ENCODE data around the gene FBXO48.

FBXO48 gene

DNA sequence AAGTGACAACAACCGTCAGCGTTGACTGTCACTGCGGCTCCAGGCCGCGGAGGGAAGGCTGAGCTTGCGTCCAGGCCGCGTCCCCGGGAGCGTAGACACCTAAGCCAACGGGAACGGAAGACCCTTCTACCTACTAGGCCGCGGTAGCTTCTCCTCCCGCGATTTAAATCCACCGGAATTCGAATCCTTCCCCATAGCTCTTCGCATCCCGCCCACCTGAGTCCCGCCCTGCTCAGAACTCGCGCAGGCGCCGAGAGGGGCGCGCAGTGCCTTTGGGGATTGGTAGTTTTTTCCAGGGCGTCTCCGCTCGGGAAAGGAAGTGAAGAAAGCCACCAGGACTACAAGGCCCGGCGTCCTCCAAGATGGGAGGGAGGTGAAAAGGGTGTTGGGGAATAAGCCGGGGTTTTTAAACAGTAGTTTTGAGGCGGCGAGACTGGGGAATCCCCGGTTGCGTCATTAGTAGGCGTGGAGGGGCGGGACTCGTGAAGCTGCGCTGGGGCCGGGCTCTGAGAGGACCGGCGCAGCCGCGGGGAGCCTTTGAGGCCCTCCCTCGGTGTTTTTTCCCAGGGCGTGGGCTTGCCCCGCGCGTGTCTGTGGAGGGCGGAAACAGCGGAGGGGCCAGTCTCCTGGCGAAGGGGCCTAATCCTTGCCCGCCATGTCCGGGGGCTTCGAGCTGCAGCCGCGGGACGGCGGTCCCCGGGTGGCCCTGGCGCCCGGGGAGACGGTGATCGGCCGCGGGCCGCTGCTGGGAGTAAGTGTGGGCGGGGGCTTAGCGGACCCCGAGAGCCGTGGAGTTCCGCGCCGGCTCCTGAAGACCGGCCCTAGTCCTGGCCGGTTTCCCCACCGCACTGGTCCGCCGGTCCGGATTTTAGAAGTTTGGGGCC lies at the start of gene FBXO48, which contains the start of gene APLF:
Gene FBXO48, minus strand, starts transcription at position 218 of the 884 bp plus-strand sequence. CDS start 2,149 bp downstream, outside the sequence.
Gene APLF, plus strand, starts transcription at position 509 of the 884 bp plus-strand sequence. Its CDS starts 147 bp downstream, at position 656.
- in situ Hi-C loops (cut with HindIII; ENCODE audit: low sequenced_read_pairs), result loop anchor here (10.0 kb wide), 1 partner anchor 247 kb away; no protein-coding TSS in a partner anchor

- in situ Hi-C loops (cut with HindIII; ENCODE audit: low sequenced_read_pairs), result no loop called here
These were observed 49.2 kb upstream of the FBXO48 start for GRCh38 chr2:68516051-68516955.

GRCh38 chr2:68514316-68514929 lies 47.3 kb upstream of the FBXO48 start:
- in situ Hi-C loops (cut with HindIII; ENCODE audit: low sequenced_read_pairs), result no loop called here

DNA sequence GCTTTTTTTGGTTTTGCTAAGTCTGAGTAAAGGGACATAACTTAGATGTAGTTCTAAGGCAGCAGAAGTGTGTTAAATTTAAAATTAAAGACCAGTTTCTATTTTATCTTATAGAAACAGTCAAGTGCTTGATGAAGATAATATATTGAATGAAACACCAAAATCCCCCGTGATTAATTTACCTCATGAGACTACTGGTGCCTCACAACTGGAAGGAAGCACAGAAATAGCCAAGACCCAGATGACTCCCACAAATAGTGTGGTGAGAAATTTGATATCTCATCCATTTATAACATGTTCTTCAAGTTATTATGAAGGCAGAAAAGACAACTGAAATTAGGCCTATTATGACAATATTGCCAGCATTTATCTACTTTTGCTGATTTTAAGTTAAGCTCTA lies 45.9 kb upstream of the FBXO48 start:
- in situ Hi-C loops (cut with HindIII; ENCODE audit: low sequenced_read_pairs), result no loop called here

- in situ Hi-C loops (cut with HindIII; ENCODE audit: low sequenced_read_pairs), result no loop called here
These were observed 45.2 kb upstream of the FBXO48 start for GRCh38 chr2:68512326-68512725.

- in situ Hi-C loops (cut with HindIII; ENCODE audit: low sequenced_read_pairs), result no loop called here
These were observed 39.1 kb upstream of the FBXO48 start for GRCh38 chr2:68506170-68506569.

DNA sequence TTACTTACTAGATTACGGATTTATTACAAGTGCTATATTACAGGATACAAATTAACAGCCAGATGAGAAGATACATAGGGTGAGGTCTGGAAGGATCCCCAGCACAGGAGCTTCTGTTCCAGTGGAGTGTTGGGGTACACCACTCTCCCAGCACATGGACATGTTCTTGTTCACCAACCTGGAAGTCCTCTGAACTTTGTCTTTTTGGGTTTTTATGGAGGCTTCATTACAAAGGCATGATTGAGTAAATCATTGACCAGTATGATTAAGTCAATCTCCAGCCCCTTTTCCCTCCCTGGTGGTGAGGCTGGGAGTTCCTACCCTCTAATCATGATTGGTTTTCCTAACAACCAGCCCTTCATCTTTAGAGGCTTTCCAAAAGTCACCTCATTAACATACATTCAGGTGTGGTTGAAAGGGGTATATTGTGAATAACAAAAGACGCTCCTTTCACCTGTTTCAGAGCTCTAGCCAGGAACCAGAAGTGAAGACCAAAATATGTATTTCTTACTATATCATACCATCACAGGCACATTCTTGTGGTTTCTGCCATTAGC lies 38.6 kb upstream of the FBXO48 start:
- in situ Hi-C loops (cut with HindIII; ENCODE audit: low sequenced_read_pairs), result no loop called here

- in situ Hi-C loops (cut with HindIII; ENCODE audit: low sequenced_read_pairs), result no loop called here
These were observed 34.7 kb upstream of the FBXO48 start for GRCh38 chr2:68501768-68502167.

GRCh38 chr2:68500649-68501048 lies 33.6 kb upstream of the FBXO48 start:
- in situ Hi-C loops (cut with HindIII; ENCODE audit: low sequenced_read_pairs), result no loop called here

DNA sequence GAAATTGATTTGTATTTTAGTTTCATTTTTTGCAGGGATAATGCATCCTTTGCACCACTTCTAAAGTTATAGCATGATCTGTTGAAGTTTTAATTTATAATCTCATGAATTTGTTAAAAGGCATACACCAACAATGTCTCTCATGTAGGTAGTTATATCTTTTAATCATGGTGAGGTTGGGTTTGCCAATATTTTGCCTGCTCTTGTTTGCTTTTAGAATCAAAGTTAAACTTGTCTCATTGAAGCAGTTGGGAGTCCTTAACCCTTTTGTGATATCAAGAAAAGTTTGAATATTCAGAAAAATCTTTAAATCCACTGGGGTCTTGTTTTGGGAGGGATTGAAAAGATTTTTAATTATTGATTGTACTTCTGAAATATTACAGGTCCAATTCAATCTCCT lies 32.0 kb upstream of the FBXO48 start:
- in situ Hi-C loops (cut with HindIII; ENCODE audit: low sequenced_read_pairs), result loop anchor here (25.0 kb wide), 1 partner anchor 438 kb away; no protein-coding TSS in a partner anchor

- in situ Hi-C loops (cut with HindIII; ENCODE audit: low sequenced_read_pairs), result loop anchor here (25.0 kb wide), 1 partner anchor 446 kb away; no protein-coding TSS in a partner anchor
These were observed 24.5 kb upstream of the FBXO48 start for GRCh38 chr2:68491582-68491981.

DNA sequence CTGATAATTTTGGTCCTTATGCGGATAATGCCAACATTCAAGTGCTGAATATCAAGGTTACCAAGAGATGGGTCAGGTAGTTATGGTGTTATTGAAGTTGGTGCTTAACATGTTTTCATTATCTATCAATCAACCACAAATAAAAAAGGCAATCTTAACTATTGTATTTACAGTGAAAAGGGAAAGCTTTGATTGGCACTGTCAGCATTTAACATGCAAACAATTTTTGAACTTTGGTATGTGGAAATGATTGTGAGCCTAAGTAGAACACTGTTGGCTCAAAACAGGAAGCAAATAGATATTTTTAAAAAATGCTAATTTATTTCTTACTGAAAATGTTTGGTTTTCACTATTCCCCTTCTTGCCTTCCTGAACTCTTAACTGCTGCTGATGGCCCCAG lies 22.2 kb upstream of the FBXO48 start:
- in situ Hi-C loops (cut with HindIII; ENCODE audit: low sequenced_read_pairs), result loop anchor here (25.0 kb wide), 1 partner anchor 448 kb away; no protein-coding TSS in a partner anchor

GRCh38 chr2:68488605-68489004 lies 21.5 kb upstream of the FBXO48 start:
- in situ Hi-C loops (cut with HindIII; ENCODE audit: low sequenced_read_pairs), result loop anchor here (25.0 kb wide), 1 partner anchor 449 kb away; no protein-coding TSS in a partner anchor

- in situ Hi-C loops (cut with HindIII; ENCODE audit: low sequenced_read_pairs), result loop anchor here (25.0 kb wide), 1 partner anchor 449 kb away; no protein-coding TSS in a partner anchor
These were observed 20.8 kb upstream of the FBXO48 start for GRCh38 chr2:68487773-68488355.

DNA sequence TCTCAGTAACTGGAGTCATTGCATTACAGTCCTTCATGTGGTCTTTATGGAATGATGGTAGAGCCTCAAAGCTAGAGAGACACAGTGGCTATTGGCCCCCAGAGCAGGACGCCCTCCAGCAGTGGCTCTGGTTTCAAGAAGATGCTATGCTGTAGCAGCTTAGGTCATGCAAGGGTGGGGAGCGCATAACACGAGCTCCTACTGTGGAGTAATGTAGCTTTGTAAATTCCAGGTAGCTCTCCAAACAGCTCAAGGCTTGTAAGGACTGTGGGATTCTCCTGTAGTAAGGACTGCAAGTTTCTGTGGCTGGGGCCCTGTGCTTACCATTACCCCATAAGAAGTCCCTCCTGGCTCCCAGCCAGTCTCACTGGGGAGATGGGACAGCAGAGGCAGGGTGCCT lies 15.9 kb upstream of the FBXO48 start:
- in situ Hi-C loops (cut with HindIII; ENCODE audit: low sequenced_read_pairs), result loop anchor here (25.0 kb wide), 1 partner anchor 454 kb away; no protein-coding TSS in a partner anchor

- in situ Hi-C loops (cut with HindIII; ENCODE audit: low sequenced_read_pairs), result loop anchor here (25.0 kb wide), 1 partner anchor 455 kb away; no protein-coding TSS in a partner anchor
These were observed 15.3 kb upstream of the FBXO48 start for GRCh38 chr2:68482296-68482820.

- in situ Hi-C loops (cut with HindIII; ENCODE audit: low sequenced_read_pairs), result loop anchor here (25.0 kb wide), 1 partner anchor 459 kb away; no protein-coding TSS in a partner anchor
These were observed 11.6 kb upstream of the FBXO48 start for GRCh38 chr2:68478688-68479087.

DNA sequence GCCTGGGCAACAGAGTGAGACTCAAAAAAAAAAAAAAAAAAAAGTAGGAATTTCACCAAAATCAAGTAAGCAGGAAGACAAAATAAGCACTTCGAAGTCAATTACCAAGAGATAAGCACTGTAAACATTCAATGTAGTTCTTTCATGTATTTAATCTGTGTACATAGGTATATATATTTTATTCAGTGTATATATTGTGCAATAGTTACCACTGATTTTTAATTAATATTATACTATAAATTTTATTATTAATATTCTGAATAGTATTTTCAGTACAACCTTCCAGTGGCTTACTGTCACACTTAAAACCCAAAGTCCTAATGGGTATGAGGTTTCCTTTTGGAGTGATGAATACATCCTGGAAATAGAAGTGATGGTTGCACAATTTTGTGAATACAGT lies 9.4 kb upstream of the FBXO48 start:
- in situ Hi-C loops (cut with HindIII; ENCODE audit: low sequenced_read_pairs), result loop anchor here (25.0 kb wide), 1 partner anchor 461 kb away; no protein-coding TSS in a partner anchor

DNA sequence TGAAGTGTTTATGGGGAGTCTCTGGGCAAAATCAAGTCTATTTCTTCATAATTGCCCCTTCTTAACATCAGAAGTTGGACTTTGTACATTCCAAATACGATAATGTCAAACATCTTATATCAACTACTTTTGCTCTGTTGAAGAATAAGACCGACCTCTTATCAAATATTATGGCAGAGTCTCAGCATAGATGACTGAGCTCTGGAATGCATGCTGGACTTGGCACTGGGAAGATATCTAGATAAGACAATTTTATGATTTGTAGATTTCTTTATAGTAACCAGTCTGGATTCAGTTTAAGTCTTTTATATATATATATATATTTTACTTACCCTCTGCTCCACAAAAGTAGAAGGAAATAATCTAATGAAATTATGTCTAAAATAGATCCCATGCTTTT lies 8.5 kb upstream of the FBXO48 start:
- in situ Hi-C loops (cut with HindIII; ENCODE audit: low sequenced_read_pairs), result loop anchor here (25.0 kb wide), 1 partner anchor 462 kb away; no protein-coding TSS in a partner anchor

Data from DLD1 (cell line).